ENCODE measurements around the gene NR5A2. TPM values are rescaled to one million over a fixed set of nuclear protein-coding genes. Genes with fewer than 3 reads are reported as not detected.

NR5A2 gene
- total and polyA plus RNA-seq, 10 of the 15 experiments (the other 5 are each of a cell fraction or from before 2014, with no cell fraction given) = 0.02 to 0.60 (median 0.15) TPM; not detected in 1

GRCh38 chr1:199982606-199983005 lies 44.9 kb upstream of the NR5A2 start:
- CTCF ChIA-PET = interaction anchor here (0.5 kb wide), 1 partner anchor 296 kb away, joined by 3 read pairs; no protein-coding TSS in a partner anchor
- no peak for DNase-seq (ENCODE audit: low read depth, low spot score)
- Histone ChIP-seq H3K9me3 (replicated peaks; ENCODE audit: control insufficient read depth, insufficient read depth, low read length) (no peaks in the 10 kb centered on the region), H3K27ac (ENCODE audit: control insufficient read depth, insufficient read depth) (no peak overlapping the region), H4K20me1 (ENCODE audit: control insufficient read depth, insufficient read depth) (no peaks in the 10 kb centered on the region), H2AFZ (ENCODE audit: control insufficient read depth, low read depth, low read length) (no peak overlapping the region), H3K36me3 (ENCODE audit: control insufficient read depth in 2 of 2, insufficient read depth in 2 of 2, low read length in 1 of 2) (no peaks in the 10 kb centered on the region), H3K9ac (ENCODE audit: control insufficient read depth, insufficient read depth, low read length) (no peak overlapping the region), H3K79me2 (ENCODE audit: control insufficient read depth, insufficient read depth, low read length) (no peaks in the 10 kb centered on the region), H3K4me1 (ENCODE audit: control insufficient read depth, insufficient read depth, low read length) (no peaks in the 10 kb centered on the region; the same call in 1 of the 2 replicates), H3K27me3 (replicated peaks in 1 of 2; ENCODE audit: control insufficient read depth in 2 of 2, insufficient read depth in 2 of 2, low read length in 1 of 2) (peaks cover 0 to 3% of the 10 kb centered on the region in 2 experiments; a peak in 1 of 4 replicates), H3K4me2 (ENCODE audit: control insufficient read depth, insufficient read depth) (no peak overlapping the region), H3K4me3 (no peak overlapping the region)
- RAD21 ChIA-PET (ENCODE audit: unreplicated experiment) = no interaction called here
- SMC1A ChIA-PET (ENCODE audit: uncharacterized antibody, unreplicated experiment) = no interaction called here
- POLR2A ChIA-PET = interaction anchor here (0.5 kb wide), 1 partner anchor 83 kb away, joined by 4 read pairs; no protein-coding TSS in a partner anchor
- 64% methylated on average over 6 of the region's 6 CpGs for WGBS (ENCODE audit: insufficient coverage, insufficient replicate concordance, low lambda C conversion rate, missing lambda C conversion rate)
- BruUV-seq (replicated peaks) = no TSS peak
- intact Hi-C loops (cut with micrococcal nuclease; ENCODE audit: unreplicated experiment) = no loop called here
- FAIRE-seq = no peak
- TF ChIP-seq PML (IDR thresholded peaks at IDR 0.05; ENCODE audit: low read length) (no peak), E2F8 (IDR thresholded peaks at IDR 0.05; ENCODE audit: low read depth, partially characterized antibody) (no peak)
- no peak for ATAC-seq
- in situ Hi-C loops (cut with MboI) = no loop called here

GRCh38 chr1:199983531-199983930 lies 44.0 kb upstream of the NR5A2 start:
- Histone ChIP-seq H3K27me3 (replicated peaks in 1 of 2; ENCODE audit: control insufficient read depth in 2 of 2, insufficient read depth in 2 of 2, low read length in 1 of 2) (peaks cover 0 to 3% of the 10 kb centered on the region in 2 experiments; a peak in 1 of 4 replicates), H3K36me3 (ENCODE audit: control insufficient read depth in 2 of 2, insufficient read depth in 2 of 2, low read length in 1 of 2) (no peaks in the 10 kb centered on the region), H3K9ac (ENCODE audit: control insufficient read depth, insufficient read depth, low read length) (no peak overlapping the region), H3K4me3 (no peak overlapping the region), H4K20me1 (ENCODE audit: control insufficient read depth, insufficient read depth) (no peaks in the 10 kb centered on the region), H3K4me1 (ENCODE audit: control insufficient read depth, insufficient read depth, low read length) (no peaks in the 10 kb centered on the region), H3K27ac (ENCODE audit: control insufficient read depth, insufficient read depth) (no peak overlapping the region), H2AFZ (ENCODE audit: control insufficient read depth, low read depth, low read length) (no peak overlapping the region), H3K4me2 (ENCODE audit: control insufficient read depth, insufficient read depth) (no peak overlapping the region), H3K79me2 (ENCODE audit: control insufficient read depth, insufficient read depth, low read length) (no peaks in the 10 kb centered on the region), H3K9me3 (replicated peaks; ENCODE audit: control insufficient read depth, insufficient read depth, low read length) (no peaks in the 10 kb centered on the region)
- ATAC-seq (no peak), DNase-seq (ENCODE audit: low read depth, low spot score) (no peak), FAIRE-seq (no peak)
- 24% methylated on average over 3 of the region's 3 CpGs for WGBS (ENCODE audit: insufficient coverage, insufficient replicate concordance, low lambda C conversion rate, missing lambda C conversion rate)
- RAD21 ChIA-PET (ENCODE audit: unreplicated experiment) = no interaction called here
- CTCF ChIA-PET = no interaction called here
- intact Hi-C loops (cut with micrococcal nuclease; ENCODE audit: unreplicated experiment) = no loop called here
- SMC1A ChIA-PET (ENCODE audit: uncharacterized antibody, unreplicated experiment) = interaction anchor here (0.7 to 1.0 kb wide), 3 partner anchors 12 to 147 kb away, joined by 3 to 4 read pairs (median 3); no protein-coding TSS in a partner anchor
- in situ Hi-C loops (cut with MboI) = no loop called here
- POLR2A ChIA-PET = interaction anchor here (0.6 kb wide), 1 partner anchor 388 kb away, joined by 3 read pairs; no protein-coding TSS in a partner anchor
- BruUV-seq (replicated peaks) = no TSS peak
- TF ChIP-seq, protein P1, sequence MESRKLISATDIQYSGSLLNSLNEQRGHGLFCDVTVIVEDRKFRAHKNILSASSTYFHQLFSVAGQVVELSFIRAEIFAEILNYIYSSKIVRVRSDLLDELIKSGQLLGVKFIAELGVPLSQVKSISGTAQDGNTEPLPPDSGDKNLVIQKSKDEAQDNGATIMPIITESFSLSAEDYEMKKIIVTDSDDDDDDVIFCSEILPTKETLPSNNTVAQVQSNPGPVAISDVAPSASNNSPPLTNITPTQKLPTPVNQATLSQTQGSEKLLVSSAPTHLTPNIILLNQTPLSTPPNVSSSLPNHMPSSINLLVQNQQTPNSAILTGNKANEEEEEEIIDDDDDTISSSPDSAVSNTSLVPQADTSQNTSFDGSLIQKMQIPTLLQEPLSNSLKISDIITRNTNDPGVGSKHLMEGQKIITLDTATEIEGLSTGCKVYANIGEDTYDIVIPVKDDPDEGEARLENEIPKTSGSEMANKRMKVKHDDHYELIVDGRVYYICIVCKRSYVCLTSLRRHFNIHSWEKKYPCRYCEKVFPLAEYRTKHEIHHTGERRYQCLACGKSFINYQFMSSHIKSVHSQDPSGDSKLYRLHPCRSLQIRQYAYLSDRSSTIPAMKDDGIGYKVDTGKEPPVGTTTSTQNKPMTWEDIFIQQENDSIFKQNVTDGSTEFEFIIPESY (IDR thresholded peaks at IDR 0.05) = no peak
- no peak for TF ChIP-seq DPF2 (IDR thresholded peaks at IDR 0.05)
- no peak for TF ChIP-seq PAX5 (IDR thresholded peaks at IDR 0.05; ENCODE audit: borderline replicate concordance, low read depth, low read length)
- TF ChIP-seq TAF1 (IDR thresholded peaks at IDR 0.05; ENCODE audit: borderline replicate concordance, low read depth, low read length) = no peak
- TF ChIP-seq IRF4 (IDR thresholded peaks at IDR 0.05; ENCODE audit: low read depth, low read length) = no peak
- TF ChIP-seq BCLAF1 (IDR thresholded peaks at IDR 0.05) = no peak
- no peak for TF ChIP-seq SPI1 (IDR thresholded peaks at IDR 0.05; ENCODE audit: borderline replicate concordance, insufficient read depth, low read depth, low read length)
- no peak for TF ChIP-seq NR2C2 (IDR thresholded peaks at IDR 0.05; ENCODE audit: borderline replicate concordance, control insufficient read depth, insufficient read length, low read depth)

Data from GM12878 (cell line).